CMK (cell line): Measurements from ENCODE around the gene WDFY2.
"Not testable (repeated sequence)": the region's sequence is repeated elsewhere in the genome, so short reads cannot be mapped to it uniquely, and the experiment has no call there.

Source experiments
- DNase-seq: peaks from one replicate; pipeline ENCODE4 v3.0.0-alpha.2; 2010; ENCODE audit warnings: low read depth

The WDFY2 gene

DNA sequence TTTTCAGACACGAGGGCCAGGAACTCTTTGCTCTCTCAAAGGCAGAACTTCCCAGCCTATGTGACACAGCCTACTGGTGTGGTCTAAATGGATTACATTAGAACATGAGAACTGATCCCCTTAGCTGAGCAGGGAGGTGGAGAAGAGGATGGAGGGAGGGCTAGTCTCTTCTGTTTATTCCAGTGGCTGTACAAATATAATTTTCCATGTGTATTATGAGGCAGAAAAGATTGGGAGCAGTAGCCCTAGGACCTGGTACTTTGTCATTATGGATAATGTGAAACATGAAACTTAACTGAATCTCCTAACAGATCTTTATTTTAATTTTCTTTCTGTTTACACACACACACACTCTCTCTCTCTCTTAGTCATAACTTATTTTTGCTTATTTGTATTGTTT, 82.1 kb downstream of the WDFY2 start:
- no peak for DNase-seq

DNA sequence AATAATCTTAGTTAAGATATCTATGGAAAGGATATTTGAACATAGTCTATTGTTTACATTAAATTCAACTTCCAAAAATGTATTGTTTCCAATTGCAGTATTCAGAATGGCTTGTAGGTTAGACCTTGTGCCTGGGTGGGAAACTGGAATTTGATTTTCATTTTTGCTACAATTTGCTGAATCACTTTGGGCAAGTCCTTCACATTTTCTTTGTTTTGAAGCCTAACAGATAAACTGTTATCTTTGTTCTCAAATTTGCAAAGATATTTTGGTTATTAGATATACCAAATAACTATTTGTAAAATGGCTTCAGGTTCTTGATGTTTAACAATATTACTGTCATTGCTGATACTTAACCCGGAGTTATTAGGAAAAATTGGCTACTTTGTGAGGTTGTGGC, 82.6 kb downstream of the WDFY2 start:
- DNase-seq = no peak

DNA sequence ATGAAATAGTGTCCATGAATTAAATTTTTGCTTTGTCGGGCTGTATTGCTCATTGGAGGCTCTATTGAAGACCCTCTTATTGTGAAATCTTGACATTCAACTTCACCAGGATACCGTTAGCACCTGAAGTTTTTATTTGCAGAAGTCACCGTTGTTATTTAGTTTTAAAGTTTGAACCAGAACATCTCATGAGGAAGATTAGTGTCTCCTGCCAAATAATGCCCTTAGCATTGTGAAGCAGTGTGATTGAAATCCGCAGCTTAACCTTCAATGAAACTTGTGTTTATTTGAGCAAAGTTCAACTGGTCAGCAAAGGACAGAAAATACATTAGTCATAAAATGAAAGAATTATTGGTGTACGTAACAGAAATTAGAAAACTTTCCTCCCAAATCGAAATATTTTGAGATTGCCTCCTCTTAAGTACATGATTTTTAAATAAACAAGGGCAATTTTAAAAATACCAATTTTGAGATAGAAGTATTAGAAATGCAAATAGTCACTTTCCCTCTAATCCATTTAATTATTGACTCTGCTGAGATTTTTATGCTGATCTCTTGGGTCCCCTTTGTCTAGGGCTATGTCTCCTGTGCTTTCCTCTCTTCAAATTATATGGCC, 84.4 kb downstream of the WDFY2 start:
- no peak for DNase-seq

DNA sequence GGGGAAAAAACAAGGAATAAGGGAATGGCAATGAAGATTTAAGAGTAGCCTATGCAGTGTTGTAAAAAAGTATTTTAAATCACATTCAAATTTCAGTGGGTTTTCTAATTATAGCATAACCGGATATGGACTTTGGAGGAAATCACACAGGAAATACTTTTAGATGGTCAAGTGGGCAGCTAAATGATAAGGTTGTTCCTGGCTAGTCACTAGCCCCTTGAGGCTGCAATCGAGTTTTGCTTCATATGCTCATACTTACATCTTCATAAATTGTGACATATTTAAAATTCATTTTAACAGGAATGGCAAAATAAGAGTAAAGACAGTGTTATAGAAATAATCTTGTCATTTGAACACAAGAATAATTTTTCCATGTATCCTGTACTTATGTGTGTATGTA, 88.9 kb downstream of the WDFY2 start:
- DNase-seq = no peak

DNA sequence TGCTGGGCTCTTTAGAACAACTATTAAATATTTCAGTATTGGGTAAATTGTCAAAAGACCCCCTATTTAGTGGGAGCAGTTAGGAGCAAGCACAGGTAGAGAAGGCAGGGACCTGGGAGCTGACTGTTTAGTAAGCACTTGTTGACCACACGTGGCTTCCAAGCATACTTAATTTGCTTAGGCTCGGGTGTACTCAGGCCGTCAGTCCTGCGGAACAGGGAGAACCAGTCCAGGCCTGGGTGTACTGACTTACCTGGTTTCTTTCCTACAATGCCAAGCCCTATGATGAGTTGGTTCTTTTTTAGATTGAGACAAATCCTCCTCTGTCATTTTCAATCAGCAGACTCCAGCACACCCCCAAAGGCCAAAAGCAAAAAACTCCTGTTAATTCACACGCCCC, 90.0 kb downstream of the WDFY2 start:
- no peak for DNase-seq

DNA sequence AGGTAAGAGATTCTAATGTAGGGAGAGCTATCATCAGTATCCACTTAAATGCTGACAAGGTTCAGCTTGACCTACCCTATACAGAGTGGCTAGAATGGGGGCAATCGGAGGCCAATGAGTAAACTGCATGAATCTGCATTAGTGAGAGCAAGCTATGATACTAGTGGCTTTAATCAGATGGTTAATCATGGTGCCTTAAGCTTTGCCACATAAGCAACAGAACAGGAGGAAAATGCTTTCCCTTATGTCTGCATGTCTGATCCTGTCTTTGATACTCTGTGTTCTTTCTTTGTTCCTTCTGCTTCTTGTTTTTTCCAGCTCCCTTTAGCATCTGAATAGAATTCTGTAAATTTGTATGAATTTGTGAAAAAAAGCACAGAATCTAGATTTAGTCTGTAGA, 91.1 kb downstream of the WDFY2 start:
- DNase-seq = no peak

DNA sequence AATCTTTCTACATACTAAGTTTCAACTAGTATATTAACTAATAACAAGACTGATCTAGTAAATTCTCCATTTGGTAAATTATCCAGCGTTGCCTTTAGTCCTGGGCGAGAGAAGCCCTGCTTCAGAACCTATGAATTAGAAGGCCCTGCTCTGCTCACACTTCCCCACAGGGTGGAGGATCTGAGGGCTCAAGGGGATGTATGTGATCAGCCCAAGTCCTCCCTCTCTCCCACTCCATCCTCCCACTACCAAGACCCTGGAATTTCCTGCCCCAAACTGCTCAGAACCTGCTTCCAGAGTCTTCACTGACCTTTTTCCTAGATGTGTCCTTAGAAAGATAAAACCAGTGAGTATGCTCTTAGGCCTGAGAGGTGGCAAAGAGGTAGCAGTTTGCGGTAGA, 91.6 kb downstream of the WDFY2 start:
- DNase-seq = no peak

DNA sequence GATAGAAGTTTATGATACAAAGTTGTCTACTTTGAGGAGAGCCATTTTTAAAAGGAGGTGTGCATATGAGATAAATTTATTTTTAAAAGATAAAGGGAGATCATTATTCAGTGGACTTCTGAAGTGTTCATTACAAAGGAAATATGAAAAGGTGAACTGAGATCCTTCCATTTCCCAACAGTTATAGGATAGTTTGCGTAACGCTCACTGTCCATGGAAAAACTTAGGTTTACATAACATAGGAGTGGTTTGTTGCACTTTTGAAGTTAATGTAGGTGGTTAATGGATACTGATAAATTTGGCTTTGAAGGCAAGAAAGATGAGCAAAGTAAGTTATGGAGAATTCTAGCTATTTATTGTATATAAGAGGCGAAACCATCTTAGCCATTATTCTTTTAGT, 92.5 kb downstream of the WDFY2 start:
- no peak for DNase-seq

DNA sequence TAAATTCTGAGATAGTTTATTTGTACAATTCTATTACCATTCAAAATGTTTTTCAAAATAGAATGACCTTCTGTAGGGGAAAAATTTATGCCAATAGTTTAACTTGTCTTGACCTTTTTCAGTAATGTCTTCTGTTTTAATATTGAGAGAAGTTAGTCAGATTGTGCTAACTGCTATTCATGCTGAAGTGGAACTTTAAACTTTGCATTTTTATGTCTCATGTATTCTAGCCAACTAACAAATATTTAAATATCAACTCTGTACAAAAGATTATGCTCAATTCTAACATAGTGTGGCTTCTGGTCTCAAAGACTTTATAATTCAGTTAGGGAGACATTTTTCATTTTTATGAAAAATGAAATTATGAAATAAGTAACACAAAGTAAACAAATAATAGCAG, 94.2 kb downstream of the WDFY2 start:
- DNase-seq = no peak

DNA sequence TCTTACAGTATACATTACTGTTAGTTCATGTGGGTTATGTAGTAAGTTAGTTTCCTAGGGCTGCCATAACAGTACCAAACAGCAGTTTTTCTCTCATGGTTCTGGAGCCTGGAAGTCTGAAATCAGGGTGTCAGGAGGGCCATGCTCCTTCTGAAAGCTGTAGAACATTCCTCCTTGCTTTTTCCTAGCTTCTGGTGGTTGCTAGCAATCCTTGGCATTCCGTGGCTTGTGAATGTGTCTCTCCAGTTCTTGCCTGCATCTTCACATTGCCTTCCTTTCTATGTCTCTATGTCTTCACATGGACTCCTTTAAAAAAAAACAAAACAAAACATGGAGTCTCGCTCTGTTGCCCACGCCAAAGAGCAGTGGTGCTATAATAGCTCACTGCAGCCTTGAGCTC, 95.4 kb downstream of the WDFY2 start:
- DNase-seq = no peak

DNA sequence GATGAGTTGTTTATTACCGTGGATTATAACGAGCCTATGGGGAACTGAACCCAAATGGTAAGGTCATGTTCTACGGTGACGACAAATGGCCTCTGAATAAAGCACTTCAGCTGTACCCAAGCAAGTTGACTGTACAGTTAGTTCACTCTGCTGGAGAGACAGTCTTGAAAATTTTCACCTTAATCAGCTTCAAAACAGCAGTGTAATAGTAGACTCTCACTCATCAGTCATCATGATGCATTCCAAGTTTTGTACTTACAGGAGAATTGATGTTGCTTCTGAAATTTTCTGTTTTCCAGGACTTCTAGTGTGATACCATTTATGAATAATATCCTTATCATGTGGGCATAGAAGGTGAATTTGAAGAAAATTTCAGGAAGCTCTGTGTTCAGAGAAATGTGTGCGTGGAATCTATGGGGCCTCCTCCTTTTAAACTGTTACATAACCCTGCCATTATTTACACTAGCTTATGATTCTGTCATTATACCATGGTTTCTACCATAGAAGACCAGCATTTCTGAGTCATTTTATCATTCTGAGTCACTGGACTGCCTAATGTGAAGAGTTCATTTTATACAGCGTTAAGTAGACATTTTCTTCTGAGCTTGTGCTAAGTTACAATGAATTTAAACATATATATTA, 96.9 kb downstream of the WDFY2 start:
- no peak for DNase-seq

DNA sequence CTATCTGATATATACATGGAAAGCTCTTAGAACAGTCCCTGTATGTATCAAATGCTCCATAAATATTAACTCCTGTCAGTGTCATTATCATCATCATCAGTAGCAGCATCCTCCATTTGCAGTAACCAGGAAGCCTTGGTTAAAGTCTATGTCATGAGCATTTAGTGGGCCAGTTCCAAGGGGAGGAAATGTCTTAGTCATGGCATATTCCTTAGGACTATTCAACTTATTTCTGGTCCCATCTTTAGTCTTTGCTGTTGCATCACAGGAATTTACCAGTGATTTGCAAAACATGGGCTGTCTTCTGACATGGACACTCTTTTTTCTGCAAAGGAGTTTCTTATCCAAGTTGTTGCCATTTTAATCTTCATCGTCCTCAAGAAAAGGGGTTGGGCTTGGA, 98.4 kb downstream of the WDFY2 start:
- no peak for DNase-seq

DNA sequence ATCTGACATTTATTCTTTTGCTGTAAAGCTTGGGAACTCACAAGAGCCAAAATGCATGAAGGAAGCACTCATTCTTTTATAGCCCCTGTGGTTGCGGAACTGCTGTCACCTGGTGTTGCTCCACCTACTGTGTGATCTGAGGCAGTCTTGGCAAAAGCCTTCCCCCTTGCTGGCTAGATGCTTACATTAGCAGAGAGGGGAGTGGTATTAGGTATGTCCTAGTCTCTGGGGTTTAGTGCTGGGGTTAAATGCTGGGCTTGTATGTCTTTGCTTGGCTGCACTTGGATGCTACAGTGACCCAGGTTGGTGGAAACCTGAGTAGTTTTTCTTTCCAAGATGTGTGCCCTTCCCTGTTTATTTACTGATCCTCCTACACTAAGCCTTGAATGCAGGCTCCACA, 99.3 kb downstream of the WDFY2 start:
- DNase-seq = no peak

DNA sequence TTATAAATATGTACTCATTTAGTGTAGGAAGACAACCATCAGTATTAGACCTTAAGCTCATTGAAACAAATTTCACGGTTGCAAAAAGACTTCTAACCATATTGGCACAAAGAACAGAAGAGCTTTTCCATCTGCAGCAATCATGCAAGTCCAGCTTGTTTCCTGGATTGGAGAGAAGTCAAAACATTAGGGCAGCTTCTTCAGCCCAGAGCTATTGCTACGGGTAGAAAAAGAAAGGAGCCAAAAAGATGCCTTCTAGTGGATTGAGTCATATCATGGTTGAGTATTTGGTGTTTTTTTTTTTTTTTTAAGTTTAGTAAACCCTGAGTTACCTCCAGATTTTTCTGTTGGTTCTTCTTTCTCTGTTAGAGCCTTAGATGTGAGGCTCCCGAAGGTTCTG, 99.8 kb downstream of the WDFY2 start:
- DNase-seq = no peak

DNA sequence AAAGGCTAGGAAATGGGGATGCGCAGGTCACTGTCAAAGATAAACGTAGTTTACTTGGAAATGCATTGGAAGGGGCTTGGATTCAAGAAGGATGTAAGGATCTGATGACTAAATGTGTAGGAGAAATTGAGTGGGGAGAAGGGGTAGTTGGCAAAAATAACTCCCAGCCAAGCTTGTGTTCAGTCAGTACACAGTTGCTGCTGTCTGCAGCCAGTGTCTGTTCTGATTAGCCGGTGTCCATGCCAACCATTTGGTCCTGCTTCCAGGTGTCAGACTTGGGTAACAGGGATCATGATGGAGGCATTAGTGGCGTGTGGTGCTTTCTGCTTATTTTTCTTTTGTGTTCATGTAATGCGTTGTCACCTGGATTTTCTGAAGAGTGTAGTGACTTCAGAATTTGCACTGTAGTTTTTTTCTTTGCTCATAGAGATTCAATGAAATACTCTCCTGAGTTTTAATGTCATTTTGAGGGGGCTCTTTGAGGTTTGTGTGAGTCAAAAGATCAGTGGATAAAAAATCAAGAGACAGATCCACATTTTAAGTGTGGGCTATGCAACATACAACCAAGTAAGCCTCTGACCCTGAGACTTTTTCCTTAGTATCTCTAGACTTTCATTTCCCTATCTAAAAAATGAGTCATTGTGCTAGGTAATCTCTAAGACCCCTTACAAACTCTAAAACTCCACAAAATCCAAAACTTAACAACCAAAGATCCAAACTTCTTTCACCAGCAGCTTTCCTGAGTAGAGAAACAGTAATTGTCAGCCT, 103.9 kb downstream of the WDFY2 start:
- no peak for DNase-seq

DNA sequence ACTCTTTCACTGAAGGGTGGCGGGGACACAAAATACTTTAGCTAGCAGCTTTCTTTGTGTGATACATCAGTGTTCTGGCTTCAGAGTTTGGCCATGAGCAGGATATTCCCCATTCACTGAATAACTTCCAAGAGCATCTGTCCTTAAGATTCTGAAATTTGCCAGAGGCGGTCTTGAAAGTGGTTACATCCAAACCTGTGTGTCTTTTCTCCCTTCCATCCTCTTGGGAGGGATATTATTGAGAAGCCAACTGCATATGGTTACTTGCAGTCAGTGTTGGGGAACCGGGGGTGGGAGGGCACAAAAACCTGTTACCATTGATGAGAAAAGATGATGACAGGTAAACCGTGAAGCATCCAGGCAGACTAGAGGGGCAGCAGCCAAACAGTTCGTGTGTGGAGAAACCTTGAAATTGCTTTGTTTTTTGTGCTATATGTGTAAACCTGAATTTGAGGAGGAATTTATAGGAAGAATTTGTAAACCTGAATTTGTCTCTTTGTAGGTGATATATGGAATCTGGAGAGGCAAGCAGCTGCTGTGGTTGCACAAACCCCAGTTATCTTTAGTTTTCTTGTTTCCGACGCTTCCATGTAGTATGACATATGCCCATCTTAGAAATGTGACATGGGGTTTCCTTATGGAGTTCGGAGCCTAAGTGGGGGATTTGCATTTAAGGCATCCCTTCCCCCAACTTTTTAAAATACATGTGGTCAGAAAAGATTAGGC, 104.8 kb downstream of the WDFY2 start:
- DNase-seq = no peak

DNA sequence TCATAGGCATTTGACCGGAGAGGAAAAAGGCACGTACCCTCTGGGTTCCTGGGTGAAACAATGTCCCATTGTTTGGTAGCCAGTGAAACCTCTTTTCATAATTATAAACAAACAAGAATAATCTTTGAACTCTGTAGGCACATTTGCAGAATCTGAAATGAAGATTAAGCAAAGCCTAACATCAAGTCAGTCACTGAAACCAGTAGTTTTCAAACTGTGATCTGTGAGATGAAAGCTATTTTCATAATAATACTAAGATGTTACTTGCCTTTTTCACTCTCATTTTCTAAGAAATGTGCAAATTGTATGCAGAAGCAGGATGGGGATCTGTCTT, 105.4 kb downstream of the WDFY2 start:
- DNase-seq = no peak

DNA sequence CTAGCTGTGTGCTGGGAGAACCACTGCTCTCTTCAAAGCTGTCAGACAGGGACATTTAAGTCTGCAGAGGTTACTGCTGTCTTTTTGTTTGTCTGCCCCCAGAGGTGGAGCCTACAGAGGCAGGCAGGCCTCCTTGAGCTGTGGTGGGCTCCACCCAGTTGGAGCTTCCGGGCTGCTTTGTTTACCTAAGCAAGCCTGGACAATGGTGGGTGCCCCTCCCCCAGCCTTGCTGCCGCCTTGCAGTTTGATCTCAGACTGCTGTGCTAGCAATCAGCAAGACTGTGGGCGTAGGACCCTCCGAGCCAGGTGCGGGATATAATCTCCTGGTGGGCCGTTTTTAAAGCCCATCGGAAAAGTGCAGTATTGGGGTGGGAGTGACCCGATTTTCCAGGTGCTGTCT, 111.4 kb downstream of the WDFY2 start:
- not testable (repeated sequence) for DNase-seq

DNA sequence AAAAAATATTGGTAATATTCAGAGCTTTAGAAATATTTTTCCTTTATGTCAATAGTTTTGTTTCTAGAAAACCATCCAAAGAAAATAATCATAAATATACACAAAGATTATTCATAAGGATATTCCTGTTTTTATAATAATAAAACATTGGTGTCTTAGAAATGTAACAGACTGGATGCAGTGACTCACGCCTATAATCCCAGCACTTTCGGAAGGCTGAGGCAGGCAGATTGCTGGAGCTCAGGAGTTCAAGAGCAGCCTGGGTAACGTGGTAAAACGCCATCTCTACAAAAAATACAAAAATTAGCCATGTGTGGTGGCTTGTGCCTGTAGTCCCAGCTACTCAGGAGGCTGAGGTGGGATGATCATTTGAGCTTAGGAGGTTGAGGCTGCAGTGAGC, 112.9 kb downstream of the WDFY2 start:
- DNase-seq = no peak

DNA sequence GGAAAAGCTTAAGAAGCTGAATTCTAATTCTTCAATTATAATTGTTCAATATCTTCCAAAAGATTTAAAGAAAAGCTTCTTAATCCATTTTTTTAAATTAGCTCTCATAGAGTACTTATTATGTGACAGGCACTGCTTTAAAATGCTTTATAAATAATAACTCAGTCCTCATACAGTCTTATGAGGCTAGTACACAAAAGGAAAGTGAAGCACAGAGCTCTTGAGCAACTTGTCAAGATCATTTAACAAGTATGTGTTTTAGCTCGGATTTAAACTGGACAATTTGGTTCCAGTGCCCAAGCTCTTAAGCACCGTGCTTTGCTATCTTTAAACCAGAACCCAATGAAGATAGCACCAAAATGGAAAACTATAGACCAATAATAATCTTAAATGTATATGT, 113.6 kb downstream of the WDFY2 start:
- DNase-seq = no peak

DNA sequence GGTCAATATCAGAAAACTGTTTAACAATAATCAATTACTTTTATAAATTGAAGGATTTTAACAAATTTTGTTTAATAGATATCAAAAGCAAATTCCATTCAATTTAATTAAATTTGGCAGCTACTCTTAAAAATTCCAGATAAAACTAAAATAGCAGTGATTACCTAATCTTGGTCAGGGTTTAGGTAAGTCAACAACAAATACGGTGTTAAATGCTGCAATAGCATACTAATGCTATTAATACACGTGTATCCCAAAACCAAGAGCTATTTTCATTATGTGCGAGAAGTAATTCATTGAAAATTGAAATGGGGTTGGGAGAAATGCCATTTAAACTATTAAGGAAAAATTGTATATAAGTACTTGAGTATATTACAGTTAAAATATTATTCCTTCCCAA, 114.1 kb downstream of the WDFY2 start:
- no peak for DNase-seq

DNA sequence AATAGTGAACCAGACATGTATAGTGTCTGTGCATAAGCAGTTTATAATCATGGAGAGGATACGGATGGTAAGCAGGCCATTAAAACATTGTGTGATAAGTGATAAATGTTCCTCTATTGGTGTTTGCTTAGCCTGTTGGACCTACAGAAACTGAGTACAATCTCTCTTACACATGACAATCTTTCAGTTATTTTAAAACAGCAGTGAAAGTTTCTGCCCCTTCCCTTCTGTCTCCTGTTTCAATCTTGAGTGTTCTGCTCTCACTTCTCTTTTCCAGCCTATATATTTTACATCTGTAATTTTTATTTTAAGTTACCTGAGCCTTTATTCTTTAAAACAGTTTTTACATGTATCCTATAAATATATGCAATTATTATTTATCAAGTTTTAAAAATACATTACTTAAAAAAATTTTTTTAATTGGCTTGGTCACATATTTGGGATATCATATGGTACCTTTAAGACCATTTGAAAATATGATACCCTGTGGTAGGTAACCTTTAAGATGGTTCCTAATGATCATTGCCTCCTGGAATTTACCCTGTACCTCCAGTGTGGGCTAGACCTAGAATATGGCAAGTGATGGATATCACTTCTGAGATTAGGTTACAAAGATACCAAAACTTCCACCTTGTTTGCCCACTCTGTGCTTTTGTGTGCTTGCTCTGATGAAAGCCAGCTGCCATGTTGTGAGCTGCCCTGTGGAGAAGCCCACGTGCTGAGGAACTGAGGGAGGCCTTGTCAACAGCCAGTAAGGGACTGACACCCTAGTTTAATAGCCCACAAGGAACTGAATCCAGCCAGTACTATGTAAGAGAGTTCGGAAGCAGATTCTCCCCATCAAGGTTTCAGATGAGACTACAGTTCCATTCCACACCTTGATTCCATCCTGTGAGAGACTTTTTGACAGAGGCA, 120.4 kb downstream of the WDFY2 start:
- DNase-seq = no peak
